ENCODE measurements around the gene ZNF217. TPM values are rescaled to one million over a fixed set of nuclear protein-coding genes. Genes with fewer than 3 reads are reported as not detected.
"Not testable (repeated sequence)": the region's sequence is repeated elsewhere in the genome, so short reads cannot be mapped to it uniquely, and the experiment has no call there.

Gene ZNF217
- total RNA-seq, 1 donor from 2014 or later = 44.8 TPM

GRCh38 chr20:53636540-53637097 is 43.0 kb upstream of the ZNF217 start:
- no peak for TF ChIP-seq CTCF (IDR thresholded peaks at IDR 0.05)
- Histone ChIP-seq H3K9me3 (no peaks in the 10 kb centered on the region), H3K4me3 (no peak overlapping the region), H3K4me1 (no peaks in the 10 kb centered on the region), H3K36me3 (no peaks in the 10 kb centered on the region), H3K27ac (no peak overlapping the region), H3K27me3 (ENCODE audit: low read depth) (no peaks in the 10 kb centered on the region)
- DNase-seq (no peak), ATAC-seq (no peak)
- intact Hi-C loops (cut with DNase I) = no loop called here

- no peak for DNase-seq
- H3K4me3 ChIP-seq = no peak overlapping the region
- no peaks in the 10 kb centered on the region for H3K27me3 ChIP-seq (ENCODE audit: low read depth)
- no peak overlapping the region for H3K27ac ChIP-seq
- H3K4me1 ChIP-seq = no peaks in the 10 kb centered on the region
- H3K9me3 ChIP-seq = no peaks in the 10 kb centered on the region
- TF ChIP-seq CTCF (IDR thresholded peaks at IDR 0.05) = no peak
- H3K36me3 ChIP-seq = no peaks in the 10 kb centered on the region
- ATAC-seq = no peak
- intact Hi-C loops (cut with DNase I) = no loop called here
Measured at GRCh38 chr20:53635221-53635620, 41.6 kb upstream of the ZNF217 start.

- no peak for DNase-seq
- peak in 1 of 2 donors; percentile 42 for ATAC-seq
- no peak overlapping the region for H3K27ac ChIP-seq
- H3K36me3 ChIP-seq = no peaks in the 10 kb centered on the region
- no peaks in the 10 kb centered on the region for H3K27me3 ChIP-seq (ENCODE audit: low read depth)
- TF ChIP-seq CTCF (IDR thresholded peaks at IDR 0.05) = no peak
- no peaks in the 10 kb centered on the region for H3K9me3 ChIP-seq
- H3K4me3 ChIP-seq = no peak overlapping the region
- no peaks in the 10 kb centered on the region for H3K4me1 ChIP-seq
- intact Hi-C loops (cut with DNase I) = no loop called here
Measured at GRCh38 chr20:53631909-53632662, 38.4 kb upstream of the ZNF217 start.

GRCh38 chr20:53629436-53629835 is 35.8 kb upstream of the ZNF217 start:
- intact Hi-C loops (cut with DNase I) = no loop called here
- Histone ChIP-seq H3K4me3 (no peak overlapping the region), H3K27ac (no peak overlapping the region), H3K9me3 (no peaks in the 10 kb centered on the region), H3K4me1 (no peaks in the 10 kb centered on the region), H3K36me3 (no peaks in the 10 kb centered on the region), H3K27me3 (ENCODE audit: low read depth) (no peaks in the 10 kb centered on the region)
- no peak for TF ChIP-seq CTCF (IDR thresholded peaks at IDR 0.05)
- ATAC-seq = no peak
- DNase-seq = no peak

- not testable (repeated sequence) for H3K27me3 ChIP-seq (ENCODE audit: low read depth)
Measured at GRCh38 chr20:53628758-53629157, 35.1 kb upstream of the ZNF217 start.

GRCh38 chr20:53628076-53628475 is 34.4 kb upstream of the ZNF217 start:
- Histone ChIP-seq H3K36me3 (no peaks in the 10 kb centered on the region), H3K4me3 (no peak overlapping the region)
- intact Hi-C loops (cut with DNase I) = no loop called here

More at GRCh38 chr20:53628758-53629157, 35.1 kb upstream of the ZNF217 start:
- H3K9me3 ChIP-seq; H3K4me1 ChIP-seq; H3K4me3 ChIP-seq; H3K36me3 ChIP-seq; H3K27ac ChIP-seq; ATAC-seq; intact Hi-C loops (cut with DNase I); DNase-seq: not testable (repeated sequence)

GRCh38 chr20:53627001-53627400 is 33.4 kb upstream of the ZNF217 start:
- H3K27ac ChIP-seq; ATAC-seq; H3K36me3 ChIP-seq; H3K4me3 ChIP-seq; H3K9me3 ChIP-seq; H3K27me3 ChIP-seq (ENCODE audit: low read depth); DNase-seq; intact Hi-C loops (cut with DNase I): not testable (repeated sequence)
- H3K4me1 ChIP-seq = peaks cover 24% of the 10 kb centered on the region

More at GRCh38 chr20:53628076-53628475, 34.4 kb upstream of the ZNF217 start:
- Histone ChIP-seq H3K27me3 (ENCODE audit: low read depth) (no peaks in the 10 kb centered on the region), H3K27ac (no peak overlapping the region), H3K4me1 (peaks cover 13% of the 10 kb centered on the region), H3K9me3 (no peaks in the 10 kb centered on the region)
- DNase-seq = no peak
- TF ChIP-seq CTCF (IDR thresholded peaks at IDR 0.05) = no peak
- ATAC-seq = no peak
